Hematopoietic multipotent progenitor cell treated with erythropoietin and hydrocortisone succinate and interleukin-3 and kit ligand, for 8 days (in vitro differentiated cells): ENCODE measurements around the gene NEK5.
"Not testable (repeated sequence)": the region's sequence is repeated elsewhere in the genome, so short reads cannot be mapped to it uniquely, and the experiment has no call there.

Experiments used
- DNase-seq: peaks from one replicate; pipeline ENCODE4 v3.0.0-alpha.2; 2015

Gene NEK5, protein sequence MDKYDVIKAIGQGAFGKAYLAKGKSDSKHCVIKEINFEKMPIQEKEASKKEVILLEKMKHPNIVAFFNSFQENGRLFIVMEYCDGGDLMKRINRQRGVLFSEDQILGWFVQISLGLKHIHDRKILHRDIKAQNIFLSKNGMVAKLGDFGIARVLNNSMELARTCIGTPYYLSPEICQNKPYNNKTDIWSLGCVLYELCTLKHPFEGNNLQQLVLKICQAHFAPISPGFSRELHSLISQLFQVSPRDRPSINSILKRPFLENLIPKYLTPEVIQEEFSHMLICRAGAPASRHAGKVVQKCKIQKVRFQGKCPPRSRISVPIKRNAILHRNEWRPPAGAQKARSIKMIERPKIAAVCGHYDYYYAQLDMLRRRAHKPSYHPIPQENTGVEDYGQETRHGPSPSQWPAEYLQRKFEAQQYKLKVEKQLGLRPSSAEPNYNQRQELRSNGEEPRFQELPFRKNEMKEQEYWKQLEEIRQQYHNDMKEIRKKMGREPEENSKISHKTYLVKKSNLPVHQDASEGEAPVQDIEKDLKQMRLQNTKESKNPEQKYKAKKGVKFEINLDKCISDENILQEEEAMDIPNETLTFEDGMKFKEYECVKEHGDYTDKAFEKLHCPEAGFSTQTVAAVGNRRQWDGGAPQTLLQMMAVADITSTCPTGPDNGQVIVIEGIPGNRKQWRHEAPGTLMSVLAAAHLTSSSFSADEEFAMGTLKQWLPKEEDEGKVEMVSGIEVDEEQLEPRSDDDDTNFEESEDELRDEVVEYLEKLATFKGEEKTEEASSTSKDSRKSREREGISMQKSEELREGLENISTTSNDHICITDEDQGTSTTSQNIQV

DNA sequence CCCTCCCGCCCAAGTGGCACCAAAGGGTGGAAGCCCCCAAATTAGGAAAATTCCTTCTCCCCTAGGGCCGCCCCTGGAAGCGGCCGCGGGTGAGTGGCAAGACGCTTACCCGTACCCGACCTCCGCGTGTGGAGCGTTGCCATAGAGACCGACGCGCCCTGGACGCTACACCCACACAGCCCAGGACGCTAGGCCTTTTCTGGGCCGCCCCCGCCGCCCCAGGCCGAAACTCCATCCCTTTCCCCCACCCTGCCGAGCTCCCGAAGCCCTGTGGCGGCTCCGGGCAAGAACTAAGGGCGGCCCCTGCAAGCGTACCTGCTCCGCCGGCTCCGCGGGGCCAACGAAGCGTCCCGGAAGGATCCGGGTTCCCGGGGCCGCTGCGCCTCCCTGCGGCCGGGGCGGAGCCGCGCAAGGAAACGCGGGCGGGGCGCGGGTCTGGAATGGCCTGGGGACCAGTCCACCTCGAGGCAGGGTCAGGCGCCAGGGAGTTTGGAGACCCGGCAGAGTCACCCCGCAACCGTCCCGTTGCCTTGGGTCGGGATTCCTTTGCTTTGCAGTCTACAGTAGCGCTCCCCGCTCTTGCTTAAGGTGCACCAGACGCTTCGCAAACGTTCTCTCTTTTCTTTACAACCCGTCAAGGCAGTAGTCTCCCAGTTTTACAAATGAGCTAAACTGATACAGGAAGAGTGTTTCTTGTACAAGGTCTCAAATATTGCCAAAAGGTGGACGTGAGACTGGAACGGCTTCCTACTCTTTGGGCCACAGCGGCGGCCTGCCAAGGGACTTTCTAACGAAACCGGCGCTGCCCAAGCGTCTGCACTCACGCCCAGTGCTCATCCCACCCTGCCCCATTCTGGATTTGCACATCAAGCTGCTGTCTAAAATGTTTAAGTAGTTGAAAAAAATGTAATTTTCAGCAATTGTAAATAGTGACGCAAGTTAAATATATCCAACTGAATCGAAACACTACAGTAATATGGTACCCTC, at the start of gene NEK5:
NEK5 (minus strand) TSS at position 360 of the 987 bp plus-strand sequence. CDS start 1,591 bp downstream, outside the sequence.
- peak; percentile 61 for DNase-seq

DNA sequence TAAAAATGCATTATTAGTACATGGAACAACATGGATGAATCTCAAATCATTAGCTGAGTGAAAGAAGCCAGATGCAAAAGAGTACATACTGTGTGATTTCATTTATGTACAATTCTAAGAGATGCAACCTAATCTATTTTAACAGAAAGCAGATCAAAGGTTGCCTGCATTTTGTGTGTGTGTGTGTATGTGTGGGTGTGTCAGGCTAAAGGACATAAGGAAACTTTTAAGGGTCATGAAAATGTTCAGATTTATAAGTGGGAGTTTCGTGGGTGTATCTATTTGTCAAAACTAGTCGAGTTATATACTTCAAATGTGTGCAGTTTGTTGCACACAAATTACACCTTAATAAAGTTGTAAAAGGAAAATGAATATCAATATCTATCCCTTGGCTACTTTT, 48.4 kb upstream of the NEK5 start:
- DNase-seq = no peak

DNA sequence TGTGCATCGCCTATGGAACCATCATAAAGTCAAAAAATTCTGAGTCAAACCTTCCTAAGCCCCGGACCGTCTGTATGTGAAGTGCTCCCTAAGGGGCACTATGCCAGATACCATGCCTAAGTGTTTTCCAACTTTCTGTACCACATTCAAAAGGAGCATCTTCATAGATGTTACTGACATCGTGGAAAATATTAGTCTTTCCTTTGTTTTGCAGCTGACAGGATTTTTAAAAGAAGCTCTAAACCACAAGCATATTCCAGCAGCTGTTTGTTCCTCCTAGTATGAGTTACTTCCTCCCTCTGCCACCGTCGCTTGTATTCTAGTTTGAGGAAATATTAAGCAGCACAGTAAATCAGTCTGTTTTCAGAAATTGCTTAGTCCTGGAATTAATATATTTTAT, 45.1 kb upstream of the NEK5 start:
- DNase-seq = not testable (repeated sequence)

DNA sequence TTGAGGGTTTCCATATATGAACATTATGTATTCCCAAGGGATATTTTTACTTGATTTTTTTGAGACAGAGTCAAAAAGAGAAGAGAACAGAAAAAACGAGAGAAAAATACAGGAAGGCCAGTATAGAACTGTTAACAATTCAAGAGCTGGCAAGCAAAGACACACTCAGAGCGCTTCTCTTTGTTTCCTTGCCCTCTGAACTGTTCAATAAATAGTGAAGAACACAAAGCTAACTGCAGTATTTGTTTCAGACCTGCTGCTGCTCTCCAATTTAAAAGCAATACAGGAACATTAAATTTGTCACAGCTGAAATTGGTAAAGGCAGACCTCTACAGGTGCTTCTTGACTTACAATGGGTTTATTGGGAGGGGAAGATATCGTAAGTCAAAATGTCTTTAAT, 44.5 kb upstream of the NEK5 start:
- no peak for DNase-seq

DNA sequence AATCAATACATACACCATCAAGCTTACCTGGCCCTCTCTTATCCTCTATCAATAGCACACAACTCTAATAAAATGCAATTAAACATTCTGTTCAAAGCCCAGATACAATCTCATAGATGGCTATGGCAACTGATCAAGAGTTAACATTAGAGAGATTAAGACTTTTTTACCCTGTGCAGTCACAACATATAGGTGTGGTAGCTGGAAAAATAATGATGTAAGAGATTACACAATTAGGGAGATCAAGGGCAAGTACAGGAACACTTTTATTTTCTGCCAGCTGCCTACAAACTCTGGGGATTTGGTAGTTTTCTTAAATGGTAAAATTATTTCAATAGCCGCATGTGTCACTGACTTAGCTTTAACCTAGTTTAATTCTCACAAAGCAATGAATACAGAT, 42.8 kb upstream of the NEK5 start:
- not testable (repeated sequence) for DNase-seq

DNA sequence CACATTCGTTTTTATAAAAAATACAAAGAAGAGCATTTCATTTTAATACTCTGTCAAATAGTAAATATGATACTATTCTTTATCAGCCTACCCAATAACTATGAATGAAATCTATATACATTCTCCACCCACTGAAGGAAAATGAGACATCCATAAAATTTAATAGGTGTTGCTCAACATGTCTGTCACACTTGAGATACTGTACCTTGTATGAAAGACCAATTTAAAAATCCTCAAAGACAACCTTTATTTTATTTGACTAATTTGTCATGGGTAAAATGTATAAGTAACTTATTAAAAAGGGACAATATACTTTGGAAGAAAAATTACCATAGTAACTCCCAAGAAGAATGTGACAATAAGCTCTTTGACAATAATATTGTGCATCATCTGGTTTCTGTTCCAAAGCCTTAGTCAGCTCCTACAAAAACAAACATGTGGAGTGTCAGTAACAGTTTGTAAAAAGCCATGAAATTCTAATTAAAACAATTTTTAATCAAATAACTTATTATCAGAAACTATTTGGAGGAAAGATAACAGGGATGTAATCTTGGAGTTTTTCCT, 42.0 kb upstream of the NEK5 start:
- DNase-seq = not testable (repeated sequence)

DNA sequence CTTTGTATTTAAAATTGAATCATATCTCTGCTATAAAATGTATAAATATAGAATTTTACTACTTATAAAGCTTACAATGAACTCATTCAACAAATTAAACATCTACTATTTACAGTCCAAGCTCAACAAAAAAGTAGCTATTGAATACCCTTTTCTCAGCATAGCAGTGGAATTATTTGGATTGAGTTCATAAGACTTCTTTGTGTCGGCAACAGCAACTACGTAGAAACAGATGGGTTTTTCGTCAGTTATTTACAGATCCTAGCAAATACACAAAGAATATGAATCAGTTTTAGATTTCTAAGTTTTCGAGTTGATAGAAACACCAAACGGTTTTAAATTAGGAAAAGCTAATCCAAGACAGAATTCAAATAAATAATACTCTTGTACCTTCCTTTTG, 41.0 kb upstream of the NEK5 start:
- DNase-seq = no peak

DNA sequence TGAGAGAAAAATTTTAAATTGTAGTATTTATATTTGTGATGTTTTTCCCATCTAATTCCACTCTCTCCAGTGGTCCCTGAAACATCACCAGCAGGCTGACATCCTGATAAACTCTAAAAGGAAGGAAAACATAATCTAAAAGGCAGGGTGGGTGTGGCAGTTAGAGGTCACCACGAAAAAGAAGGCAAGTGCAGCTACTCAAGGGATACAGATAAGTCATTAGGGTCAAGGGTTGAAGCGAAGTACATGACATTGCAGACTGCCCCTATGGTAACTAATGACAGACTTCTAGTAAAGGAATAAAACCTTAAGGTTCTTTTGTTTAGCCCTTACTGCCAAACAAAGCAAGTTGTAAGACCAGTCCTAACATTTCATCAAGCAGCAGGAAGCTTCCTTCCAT, 36.5 kb upstream of the NEK5 start:
- no peak for DNase-seq

DNA sequence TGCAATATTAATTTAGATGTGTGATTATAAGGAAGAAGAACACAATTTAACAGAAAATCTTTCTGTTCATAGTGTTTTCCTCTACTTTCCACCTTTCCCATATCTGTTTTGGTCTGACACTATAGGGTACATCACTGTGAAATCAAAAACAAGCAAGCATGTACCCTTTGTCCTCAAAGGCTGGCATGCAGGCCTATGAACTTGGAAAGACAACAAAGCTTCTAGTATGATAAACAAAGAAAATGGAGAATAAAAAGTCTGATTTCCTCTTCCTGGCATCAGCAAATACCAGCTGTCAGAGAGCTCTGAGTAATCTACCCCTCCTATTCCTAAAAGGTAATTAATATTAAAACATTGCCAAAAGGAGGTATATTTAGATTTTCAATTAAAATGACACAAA, 36.1 kb upstream of the NEK5 start:
- DNase-seq = no peak

DNA sequence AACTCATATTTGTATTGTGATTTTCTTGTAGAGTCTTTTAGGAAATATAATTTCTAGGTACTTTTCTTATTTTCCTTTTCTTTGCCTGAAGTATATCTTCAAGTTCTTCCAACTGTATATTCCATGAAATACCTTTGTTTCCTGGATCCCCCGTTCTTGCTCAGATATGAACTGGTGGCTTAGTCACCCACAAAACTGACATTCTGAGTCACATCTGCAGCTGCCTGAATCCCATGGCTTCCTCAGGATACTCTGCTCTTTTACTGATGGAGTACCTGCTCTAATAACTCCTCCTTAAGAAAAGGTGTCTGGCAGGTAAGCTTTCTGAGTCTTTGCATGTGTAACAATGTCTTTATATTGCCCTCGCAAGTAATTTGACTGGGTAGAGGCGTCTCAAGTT, 35.0 kb upstream of the NEK5 start:
- not testable (repeated sequence) for DNase-seq

DNA sequence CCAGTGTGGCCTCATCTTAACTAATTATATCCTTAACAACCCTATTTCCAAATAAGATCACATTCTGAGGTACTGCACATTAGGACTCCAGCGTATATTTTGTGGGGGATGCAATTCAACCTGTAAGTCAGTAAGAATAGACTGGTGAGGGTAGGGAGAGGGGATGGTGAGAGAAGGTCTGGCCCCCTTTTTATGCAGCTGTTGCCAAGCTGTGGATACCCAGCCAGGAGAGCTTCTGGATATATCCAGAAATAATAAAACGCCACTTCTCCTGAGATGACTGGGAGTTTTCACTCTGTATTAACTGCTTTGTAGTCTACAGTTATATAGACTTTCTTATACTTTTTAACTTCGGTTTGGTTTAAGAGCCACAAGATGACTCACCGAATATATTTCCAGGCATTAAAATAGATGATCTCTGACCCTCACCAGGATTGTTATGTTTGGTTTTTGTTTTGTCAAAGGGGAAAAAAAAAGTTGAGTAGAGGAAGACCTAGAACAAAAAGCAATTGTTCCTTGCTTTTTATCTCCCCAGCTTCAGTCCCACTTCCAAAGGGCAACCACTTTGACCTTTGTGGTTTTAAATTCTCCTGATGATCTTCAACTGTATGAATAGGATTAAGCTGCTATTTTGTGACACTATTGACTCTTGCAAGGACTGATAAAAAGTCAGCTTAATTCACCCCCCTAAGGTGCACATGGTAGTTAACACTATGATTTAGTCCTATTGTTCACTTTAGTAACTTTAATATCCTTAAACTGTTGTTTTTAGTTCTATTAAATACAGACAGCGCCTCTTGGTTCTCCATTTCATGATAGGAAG, 33.6 kb upstream of the NEK5 start:
- DNase-seq = peak; percentile 28

DNA sequence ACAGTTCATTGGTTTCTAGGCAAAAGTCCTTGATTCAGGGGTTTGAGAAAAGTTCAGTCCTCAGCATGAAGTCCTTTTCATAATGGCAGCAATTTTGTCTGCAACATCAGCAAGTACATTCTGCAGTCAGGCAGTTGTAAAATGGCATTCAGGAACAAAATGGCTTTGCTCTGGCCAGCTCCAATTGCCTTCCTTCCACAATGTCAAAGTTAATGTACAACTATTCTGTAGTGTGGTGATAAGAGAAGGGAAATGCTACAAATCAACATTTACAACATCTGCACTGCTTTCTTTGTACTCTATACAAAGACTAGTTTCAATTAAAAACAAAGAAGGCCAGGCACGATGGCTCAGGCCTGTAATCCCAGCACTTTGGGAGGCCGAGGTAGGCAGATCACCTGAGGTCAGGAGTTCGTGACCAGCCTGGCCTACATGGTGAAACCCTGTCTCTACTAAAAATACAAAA, 32.3 kb upstream of the NEK5 start:
- DNase-seq = no peak

DNA sequence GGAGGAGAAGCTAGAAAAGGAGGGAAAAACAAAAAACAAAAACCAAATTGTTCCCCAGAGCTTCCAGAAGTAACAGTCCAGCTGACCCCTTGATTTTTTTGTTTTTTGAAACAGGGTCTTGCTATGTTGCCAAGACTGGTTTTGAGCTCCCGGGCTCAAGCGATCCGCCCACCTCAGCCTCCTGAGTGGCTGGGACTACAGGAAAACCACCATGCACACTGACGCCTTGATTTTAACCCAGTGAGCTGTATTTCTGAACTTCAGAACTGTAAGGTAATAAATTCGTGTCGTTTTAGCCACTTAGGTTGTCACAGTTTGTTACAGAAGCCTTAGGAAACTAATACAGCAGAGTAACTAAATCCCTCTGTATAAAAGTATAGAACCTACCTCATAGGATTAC, 31.6 kb upstream of the NEK5 start:
- no peak for DNase-seq

DNA sequence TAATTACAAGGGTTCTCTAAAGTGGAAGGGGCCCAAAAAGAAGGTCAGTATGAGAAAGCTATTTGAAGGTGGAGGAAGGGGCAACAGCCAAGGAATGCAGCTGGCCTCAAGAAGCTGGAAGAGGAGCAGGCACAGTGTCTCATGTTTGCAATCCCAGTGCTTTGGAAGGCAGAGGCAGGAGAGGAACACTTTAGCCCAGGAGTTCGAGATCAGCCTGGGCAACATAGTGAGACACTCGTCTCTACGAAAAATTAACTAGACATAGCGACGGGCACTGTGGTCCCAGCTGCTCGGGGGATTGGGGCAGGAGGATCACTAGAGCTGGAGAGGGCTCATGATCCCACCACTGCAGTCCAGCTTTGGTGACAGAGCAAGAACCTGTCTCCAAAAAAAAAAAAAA, 31.2 kb upstream of the NEK5 start:
- DNase-seq = no peak

DNA sequence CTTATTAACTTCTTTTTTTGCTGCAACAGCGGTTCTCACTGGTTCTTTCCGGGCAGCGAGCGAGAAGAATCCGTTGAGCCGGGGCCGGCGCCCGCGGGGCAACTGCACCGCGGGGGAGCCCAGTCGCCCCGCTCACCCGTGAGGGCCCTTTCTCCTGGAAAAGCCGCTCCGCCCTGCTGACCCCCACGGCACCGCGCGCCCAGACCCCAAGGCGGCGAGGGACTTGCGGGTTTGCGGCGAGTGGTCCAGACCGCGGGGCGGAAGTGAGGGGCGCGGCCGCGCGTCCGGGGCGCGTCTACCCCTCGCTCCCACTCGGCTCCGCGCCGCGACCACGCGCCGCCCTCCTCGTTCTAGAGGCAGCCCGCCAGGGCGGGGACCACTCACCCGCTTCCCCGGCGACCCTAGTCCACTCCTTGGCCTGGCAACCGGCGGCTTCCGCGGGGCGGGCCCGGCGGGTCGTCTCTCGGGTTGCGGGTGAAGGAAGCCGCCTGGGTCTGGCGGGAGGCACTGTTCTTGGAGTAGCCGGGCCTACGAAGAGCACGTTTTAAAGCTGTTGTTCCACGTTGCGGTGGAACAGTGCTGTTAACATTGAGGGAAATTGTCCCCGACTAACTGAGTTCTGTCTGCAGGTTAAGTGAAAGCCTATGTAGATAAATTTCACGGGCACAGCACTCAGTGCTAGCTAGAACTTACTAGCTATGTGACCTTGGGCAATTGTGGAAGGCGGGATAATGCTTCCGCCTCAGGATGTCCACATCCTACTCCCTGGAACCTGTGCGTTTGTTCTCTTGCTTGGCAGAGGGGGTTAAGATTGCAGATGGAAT, 30.5 kb upstream of the NEK5 start, which contains the start of gene NEK3:
NEK3 (minus strand) TSS at position 439 of the 824 bp plus-strand sequence. CDS start 3,406 bp downstream, outside the sequence.
- DNase-seq = peak; percentile 55

DNA sequence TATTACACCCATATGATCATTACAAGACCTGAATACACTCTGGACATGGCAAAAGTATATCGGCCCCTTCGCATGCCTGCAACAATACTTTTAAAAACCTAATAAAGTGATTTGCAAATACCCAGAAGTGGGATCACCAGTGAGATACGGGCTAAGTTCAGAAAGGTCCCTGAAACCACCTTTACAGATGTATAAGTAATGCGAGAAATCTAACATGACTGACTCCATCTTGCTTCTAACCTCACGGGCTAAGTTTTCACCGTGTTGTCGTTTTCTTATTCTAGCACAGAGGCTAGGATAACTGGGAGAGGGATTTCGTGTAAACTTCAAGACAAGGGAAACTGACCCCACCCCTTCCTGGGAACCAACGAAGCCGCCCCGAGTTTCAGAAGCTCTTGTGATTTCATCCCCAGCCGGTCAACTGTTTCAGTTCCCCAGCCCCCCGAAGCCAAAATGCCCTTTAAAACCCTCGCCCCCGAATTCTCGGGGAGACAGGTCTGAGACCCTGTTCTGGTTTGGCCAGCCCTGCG, 29.8 kb upstream of the NEK5 start:
- DNase-seq = peak; percentile 21

DNA sequence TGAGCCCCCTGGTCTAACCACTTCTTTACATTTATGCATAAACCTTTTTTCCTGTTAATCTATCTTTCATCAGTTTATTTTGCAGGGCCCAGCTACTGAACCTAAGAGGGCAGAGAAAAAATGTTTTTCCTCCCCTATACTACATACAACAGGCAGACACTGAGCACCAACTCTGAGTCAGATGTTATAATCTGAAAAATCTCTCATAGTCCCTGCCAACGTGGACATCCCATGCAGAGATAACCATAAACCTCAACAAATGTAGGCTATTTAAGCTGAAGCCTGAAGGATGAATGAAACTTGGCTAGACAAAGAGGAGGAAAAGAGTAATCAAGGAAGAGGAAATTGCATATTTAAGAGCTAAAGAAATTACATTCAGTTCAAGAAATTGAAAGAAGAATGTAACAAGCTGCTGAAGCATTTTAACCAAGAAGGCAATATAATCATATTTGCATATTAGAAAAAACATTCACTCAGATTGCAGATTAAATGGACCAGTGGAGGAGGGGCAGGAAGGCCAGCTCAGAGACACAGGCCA, 27.9 kb upstream of the NEK5 start:
- no peak for DNase-seq

DNA sequence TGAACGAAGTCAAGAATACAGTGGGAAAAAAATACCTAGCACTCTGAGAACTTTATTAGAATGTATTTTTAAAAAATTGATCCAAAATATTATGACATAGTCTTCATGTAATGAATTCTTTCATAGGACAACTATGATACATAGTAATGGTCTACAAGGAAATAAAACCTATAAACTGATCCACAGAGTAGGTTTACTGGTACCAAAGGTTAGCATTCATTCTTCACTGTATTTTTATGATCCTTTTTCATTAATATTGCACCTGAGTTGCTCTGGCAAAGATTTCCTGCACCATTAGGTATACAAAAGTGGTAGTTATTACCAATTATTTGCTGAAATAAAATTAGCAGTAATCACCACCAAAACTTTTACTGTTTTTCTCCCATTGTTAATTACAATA, 26.3 kb upstream of the NEK5 start:
- no peak for DNase-seq

DNA sequence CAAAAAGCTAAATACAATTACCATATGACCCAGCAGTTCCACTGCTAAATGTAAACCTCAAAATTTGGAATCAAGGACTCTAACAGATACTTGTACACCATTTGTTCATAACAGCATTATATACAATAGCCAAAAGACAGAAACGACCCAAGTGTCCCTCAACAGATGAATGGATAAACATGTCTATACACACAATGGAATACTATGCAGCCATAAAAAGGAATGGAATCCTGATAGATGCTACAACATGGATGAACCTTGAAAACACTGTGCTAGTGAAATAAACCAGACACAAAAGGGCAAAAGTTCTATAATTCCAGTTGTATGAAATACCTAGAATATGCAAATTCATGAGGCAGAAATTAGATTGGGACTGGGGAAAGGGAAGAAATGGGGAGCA, 18.4 kb upstream of the NEK5 start:
- no peak for DNase-seq

DNA sequence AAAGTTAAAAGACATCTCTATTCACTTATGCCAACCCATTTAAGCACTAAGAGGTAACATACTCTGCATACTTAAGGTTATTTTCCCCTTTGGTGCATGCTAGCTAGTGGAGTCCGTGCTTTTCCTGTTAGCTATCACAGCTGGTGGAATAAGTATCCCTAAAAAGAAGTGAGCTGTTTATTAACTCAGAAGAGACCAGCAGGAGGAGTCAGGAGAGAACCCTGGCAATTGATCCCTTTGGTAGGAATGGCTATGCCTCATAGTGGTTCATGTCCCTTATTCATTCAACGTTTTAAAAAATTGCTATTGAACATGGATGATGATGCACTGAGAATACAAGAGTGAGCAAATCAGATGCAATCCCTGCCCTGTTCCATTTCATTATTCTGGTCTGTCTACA, 12.4 kb upstream of the NEK5 start:
- no peak for DNase-seq
